GM18508 (cell line): ENCODE measurements around the gene ZNF862.
"Not testable (repeated sequence)": the region's sequence is repeated elsewhere in the genome, so short reads cannot be mapped to it uniquely, and the experiment has no call there.

Experiments
- ATAC-seq: cut with Tn5 transposase; IDR thresholded peaks from one replicate; pipeline ENCODE4 v1.9.1; 2021; ENCODE audit warnings: moderate number of reproducible peaks; ENCODE audit not compliant: insufficient read depth, unreplicated experiment

Gene ZNF862

GRCh38 chr7:149912126-149912525, 74.0 kb downstream of the ZNF862 start:
- ATAC-seq = not testable (repeated sequence)
